ENCODE measurements around the gene ZNF28. TPM values are rescaled to one million over a fixed set of nuclear protein-coding genes. Genes with fewer than 3 reads are reported as not detected.

Gene ZNF28
- total RNA-seq = 14.7 and 19.8 TPM in 2 replicates

DNA sequence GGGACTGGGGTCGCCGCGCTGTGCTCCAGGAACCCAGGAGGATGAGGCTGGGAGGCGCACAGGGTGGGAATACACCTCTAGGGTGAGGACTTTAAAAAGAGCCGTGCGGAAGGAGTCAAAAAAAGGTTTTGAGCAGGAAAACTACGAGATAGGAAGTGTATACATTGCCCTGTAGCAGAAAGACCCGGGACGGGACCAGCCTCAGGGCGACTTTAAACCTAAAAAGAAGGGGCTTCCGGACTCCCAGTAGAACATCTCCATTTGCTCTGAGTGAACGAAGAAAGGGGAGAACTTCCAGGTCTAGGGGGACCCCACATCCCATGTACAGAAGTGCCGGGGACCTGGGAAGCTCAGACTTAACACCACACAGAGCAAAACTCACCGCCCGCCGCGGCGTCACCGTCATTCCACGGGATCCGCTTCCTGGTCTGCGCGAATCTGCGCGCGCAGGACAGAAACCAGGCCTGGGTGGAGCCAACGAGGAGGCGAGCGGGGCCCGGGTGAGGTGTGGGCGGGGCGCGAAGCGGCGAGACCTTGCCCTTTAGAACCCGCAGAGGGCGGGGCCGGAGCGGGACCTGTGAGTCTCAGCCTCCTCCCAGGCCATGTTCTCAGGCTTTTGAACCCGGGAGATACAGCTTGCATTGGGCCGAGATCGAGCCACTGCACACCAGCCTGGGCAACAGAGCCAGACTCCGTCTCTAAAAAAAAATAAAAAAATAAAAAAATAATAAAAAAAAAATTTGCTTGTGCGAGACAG lies at the start of gene ZNF28:
TSS of gene ZNF28 (minus strand) at position 430 of the 757 bp plus-strand sequence. CDS start 3,675 bp downstream, outside the sequence.

DNA sequence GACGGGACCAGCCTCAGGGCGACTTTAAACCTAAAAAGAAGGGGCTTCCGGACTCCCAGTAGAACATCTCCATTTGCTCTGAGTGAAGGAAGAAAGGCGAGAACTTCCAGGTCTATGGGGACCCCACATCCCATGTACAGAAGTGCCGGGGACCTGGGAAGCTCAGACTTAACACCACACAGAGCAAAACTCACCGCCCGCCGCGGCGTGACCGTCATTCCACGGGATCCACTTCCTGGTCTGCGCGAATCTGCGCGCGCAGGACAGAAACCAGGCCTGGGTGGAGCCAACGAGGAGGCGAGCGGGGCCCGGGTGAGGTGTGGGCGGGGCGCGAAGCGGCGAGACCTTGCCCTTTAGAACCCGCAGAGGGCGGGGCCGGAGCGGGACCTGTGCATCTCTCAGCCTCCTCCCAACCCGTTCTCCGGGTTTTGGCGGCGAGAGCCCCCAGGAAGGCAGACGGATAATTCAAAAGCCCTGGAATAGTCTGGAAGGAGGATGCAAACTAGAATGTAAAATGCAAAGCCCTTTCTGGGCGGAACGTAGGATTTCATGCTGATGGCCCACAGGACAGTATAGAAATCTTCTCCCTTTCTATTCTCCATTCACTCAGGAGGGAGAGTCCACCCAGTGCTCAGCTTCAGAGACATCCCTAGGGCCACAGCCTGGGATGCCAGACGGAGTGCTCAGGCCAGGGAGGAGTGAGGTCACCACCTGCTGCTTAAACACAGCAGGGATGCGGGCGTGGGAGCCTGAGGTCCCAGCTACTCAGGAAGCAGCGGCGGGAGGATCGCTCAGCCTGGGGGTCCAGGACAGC lies 36.2 kb upstream of the ZNF28 start, which contains the start of gene ZNF468:
TSS of gene ZNF468 (minus strand) at position 242 of the 814 bp plus-strand sequence. CDS start 3,347 bp downstream, outside the sequence.

GRCh38 chr19:52786464-52787354 lies 34.7 kb downstream of the ZNF28 start, which contains the start of gene ZNF600:
Gene ZNF600, minus strand, starts transcription at chr19:52786791. Its CDS starts 7,903 bp downstream, at chr19:52778888.

Other genes starting within 250 kb of the ZNF28 start
- gene ZNF83, start 183.3 kb downstream of the ZNF28 start, total RNA-seq = 51.9 and 54.2 TPM in 2 replicates
- gene ZNF611, start 86.6 kb downstream of the ZNF28 start, total RNA-seq = 14.6 and 15.7 TPM in 2 replicates
- gene ZNF600, start 34.8 kb downstream of the ZNF28 start, total RNA-seq = 2.6 and 2.9 TPM in 2 replicates
- gene ZNF468, start 36.0 kb upstream of the ZNF28 start, total RNA-seq = 17.7 and 23.3 TPM in 2 replicates
- 11.3 and 16.3 TPM in 2 replicates for gene ZNF320, start 76.0 kb upstream of the ZNF28 start, total RNA-seq
- 3.3 and 4.8 TPM in 2 replicates for gene ZNF888, start 101.8 kb upstream of the ZNF28 start, total RNA-seq
- gene ZNF816, start 141.2 kb upstream of the ZNF28 start, total RNA-seq = 8.0 and 8.5 TPM in 2 replicates
- not detected in 2 replicates for gene ERVV-1, start 192.3 kb upstream of the ZNF28 start, total RNA-seq
- gene ERVV-2, start 223.1 kb upstream of the ZNF28 start, total RNA-seq = 0.03 TPM in 1 of 2 replicates, not detected in the other